Esophagus muscularis mucosa (tissue), 3 donors: ENCODE data around the gene SYNDIG1.

Source experiments
- POLR2AphosphoS5 ChIP-seq, 2 donors: sonication (generic); formaldehyde crosslinking; IDR thresholded peaks; one replicate each; pipeline ENCODE4 v1.6.1; 2017; ENCODE audit warnings: antibody characterized with exemption in 2 of 2
- TF ChIP-seq, protein P1 (sequence below), 3 experiments: fragments of 200-600 bp in 2 of 3; fragments of 450-650 bp in 1 of 3; sonication (generic) in 2 of 3; IDR thresholded peaks; one replicate each; pipeline ENCODE4 v1.5.1; 2017 to 2019; ENCODE audit warnings: antibody characterized with exemption in 3 of 3, mild to moderate bottlenecking in 2 of 3, moderate library complexity in 1 of 3

DNA sequence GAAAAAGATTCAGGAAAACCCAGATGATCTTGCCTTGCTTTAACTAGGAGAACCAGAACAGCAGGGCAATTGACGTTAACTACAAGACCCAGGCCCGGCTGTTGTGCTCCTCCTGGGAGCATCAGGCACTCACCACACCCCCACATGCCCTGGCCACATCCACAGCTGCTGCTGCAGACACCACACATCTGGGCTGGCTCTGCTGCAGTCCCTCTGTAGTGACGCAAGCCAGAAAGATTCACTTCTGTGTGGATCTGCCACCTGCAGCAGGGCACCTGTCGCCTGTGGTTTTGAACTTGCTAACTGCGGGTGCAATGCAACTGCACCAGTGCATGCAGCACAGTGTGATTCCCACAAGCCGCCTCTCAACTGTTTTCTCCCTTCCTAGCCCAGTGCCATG is 228.8 kb downstream of the SYNDIG1 start:
- TF ChIP-seq, protein P1, sequence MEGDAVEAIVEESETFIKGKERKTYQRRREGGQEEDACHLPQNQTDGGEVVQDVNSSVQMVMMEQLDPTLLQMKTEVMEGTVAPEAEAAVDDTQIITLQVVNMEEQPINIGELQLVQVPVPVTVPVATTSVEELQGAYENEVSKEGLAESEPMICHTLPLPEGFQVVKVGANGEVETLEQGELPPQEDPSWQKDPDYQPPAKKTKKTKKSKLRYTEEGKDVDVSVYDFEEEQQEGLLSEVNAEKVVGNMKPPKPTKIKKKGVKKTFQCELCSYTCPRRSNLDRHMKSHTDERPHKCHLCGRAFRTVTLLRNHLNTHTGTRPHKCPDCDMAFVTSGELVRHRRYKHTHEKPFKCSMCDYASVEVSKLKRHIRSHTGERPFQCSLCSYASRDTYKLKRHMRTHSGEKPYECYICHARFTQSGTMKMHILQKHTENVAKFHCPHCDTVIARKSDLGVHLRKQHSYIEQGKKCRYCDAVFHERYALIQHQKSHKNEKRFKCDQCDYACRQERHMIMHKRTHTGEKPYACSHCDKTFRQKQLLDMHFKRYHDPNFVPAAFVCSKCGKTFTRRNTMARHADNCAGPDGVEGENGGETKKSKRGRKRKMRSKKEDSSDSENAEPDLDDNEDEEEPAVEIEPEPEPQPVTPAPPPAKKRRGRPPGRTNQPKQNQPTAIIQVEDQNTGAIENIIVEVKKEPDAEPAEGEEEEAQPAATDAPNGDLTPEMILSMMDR (IDR thresholded peaks at IDR 0.05): no peak
- TF ChIP-seq POLR2AphosphoS5 (IDR thresholded peaks at IDR 0.05): no peak
